ENCODE measurements around the gene ANO2.
A peak's percentile ranks its signal among the peaks of the same experiment; 100 is the strongest.

ANO2 gene

GRCh38 chr12:5945071-5946008 is at the start of gene ANO2:
TSS of gene ANO2 (minus strand) at chr12:5945259. CDS start at chr12:5945217, 42 bp downstream.
- DNase-seq: peak; percentile 77

- DNase-seq: no peak
Observed at GRCh38 chr12:5989621-5990020, 44.6 kb upstream of the ANO2 start.

GRCh38 chr12:5988659-5989116 is 43.6 kb upstream of the ANO2 start:
- peak; percentile 77 for DNase-seq

- DNase-seq: peak; percentile 67
Observed at GRCh38 chr12:5988088-5988487, 43.0 kb upstream of the ANO2 start.

- DNase-seq: no peak
Observed at GRCh38 chr12:5987573-5987972, 42.5 kb upstream of the ANO2 start.

- no peak for DNase-seq
Observed at GRCh38 chr12:5985471-5985870, 40.4 kb upstream of the ANO2 start.

- no peak for DNase-seq
Observed at GRCh38 chr12:5984873-5985272, 39.8 kb upstream of the ANO2 start.

GRCh38 chr12:5982106-5982505 is 37.0 kb upstream of the ANO2 start:
- DNase-seq: no peak

- DNase-seq: no peak
Observed at GRCh38 chr12:5977556-5977955, 32.5 kb upstream of the ANO2 start.

- no peak for DNase-seq
Observed at GRCh38 chr12:5976711-5977110, 31.7 kb upstream of the ANO2 start.

- no peak for DNase-seq
Observed at GRCh38 chr12:5976196-5976595, 31.1 kb upstream of the ANO2 start.

GRCh38 chr12:5973461-5974115 is 28.5 kb upstream of the ANO2 start:
- DNase-seq: no peak

- no peak for DNase-seq
Observed at GRCh38 chr12:5972387-5972786, 27.3 kb upstream of the ANO2 start.

- DNase-seq: no peak
Observed at GRCh38 chr12:5971194-5971850, 26.3 kb upstream of the ANO2 start.

GRCh38 chr12:5969974-5970690 is 25.1 kb upstream of the ANO2 start:
- DNase-seq: no peak

- DNase-seq: no peak
Observed at GRCh38 chr12:5969156-5969973, 24.3 kb upstream of the ANO2 start.

GRCh38 chr12:5967645-5968415 is 22.8 kb upstream of the ANO2 start:
- no peak for DNase-seq

GRCh38 chr12:5966486-5967095 is 21.5 kb upstream of the ANO2 start:
- no peak for DNase-seq

- DNase-seq: peak; percentile 58
Observed at GRCh38 chr12:5965950-5966383, 20.9 kb upstream of the ANO2 start.

Measured in NCI-H69 (cell line).